ENCODE results near the gene NCOR1.
"Not testable (repeated sequence)": the region's sequence is repeated elsewhere in the genome, so short reads cannot be mapped to it uniquely, and the experiment has no call there.

The NCOR1 gene

DNA sequence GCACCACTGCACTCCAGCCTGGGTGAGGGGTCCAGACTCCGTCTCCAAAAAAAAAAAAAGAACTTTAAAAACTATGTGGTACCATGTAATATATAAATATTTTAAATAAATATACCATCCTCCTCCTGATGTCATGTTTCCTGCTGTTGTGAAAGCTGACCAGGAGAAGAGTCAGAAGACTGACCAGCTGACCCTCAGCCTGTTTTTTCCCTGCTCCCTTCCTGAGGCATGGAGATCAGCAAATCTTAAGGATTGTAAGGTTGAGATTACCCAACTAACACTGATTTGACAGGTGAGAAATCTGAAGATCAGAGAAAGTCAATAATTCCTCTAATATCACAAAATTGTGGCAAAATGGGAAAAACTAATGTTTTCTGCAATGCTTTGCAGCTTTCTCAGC, 18.1 kb downstream of the NCOR1 start:
- TF ChIP-seq ZFX (IDR thresholded peaks at IDR 0.05): no peak
- no peak for TF ChIP-seq CTCF (conservative IDR thresholded peaks at IDR 0.05)
- no peak overlapping the region for H3K27ac ChIP-seq

DNA sequence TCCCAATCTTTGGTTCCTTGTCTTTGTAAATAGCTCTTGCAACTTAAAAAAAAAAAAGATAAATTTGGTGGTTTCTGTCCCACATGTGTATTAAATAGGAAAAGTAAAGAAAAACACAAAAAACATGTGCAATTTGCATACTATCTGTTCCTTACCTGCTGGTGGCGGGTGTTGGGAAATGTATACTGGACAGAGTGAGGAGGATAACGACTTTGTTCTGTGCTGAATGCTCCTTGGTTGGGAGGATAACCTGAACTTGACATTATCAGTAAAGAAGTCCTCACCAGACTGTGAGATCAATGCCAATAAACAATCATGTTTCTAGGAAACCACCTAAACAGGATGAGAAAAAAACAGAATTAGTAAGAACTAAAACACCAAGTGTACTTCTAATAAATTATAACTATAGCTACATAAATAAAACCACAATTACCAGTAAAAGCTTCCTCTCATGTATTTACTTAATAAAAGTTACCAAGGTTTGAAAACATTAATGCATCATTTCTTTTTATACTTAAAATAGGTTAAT, 21.0 kb downstream of the NCOR1 start:
- H3K27ac ChIP-seq: not testable (repeated sequence)

- no peak for TF ChIP-seq CTCF (conservative IDR thresholded peaks at IDR 0.05)
- TF ChIP-seq ZFX (IDR thresholded peaks at IDR 0.05): no peak
- no peak overlapping the region for H3K27ac ChIP-seq
Observed at GRCh38 chr17:16191604-16192003, 23.7 kb downstream of the NCOR1 start.

DNA sequence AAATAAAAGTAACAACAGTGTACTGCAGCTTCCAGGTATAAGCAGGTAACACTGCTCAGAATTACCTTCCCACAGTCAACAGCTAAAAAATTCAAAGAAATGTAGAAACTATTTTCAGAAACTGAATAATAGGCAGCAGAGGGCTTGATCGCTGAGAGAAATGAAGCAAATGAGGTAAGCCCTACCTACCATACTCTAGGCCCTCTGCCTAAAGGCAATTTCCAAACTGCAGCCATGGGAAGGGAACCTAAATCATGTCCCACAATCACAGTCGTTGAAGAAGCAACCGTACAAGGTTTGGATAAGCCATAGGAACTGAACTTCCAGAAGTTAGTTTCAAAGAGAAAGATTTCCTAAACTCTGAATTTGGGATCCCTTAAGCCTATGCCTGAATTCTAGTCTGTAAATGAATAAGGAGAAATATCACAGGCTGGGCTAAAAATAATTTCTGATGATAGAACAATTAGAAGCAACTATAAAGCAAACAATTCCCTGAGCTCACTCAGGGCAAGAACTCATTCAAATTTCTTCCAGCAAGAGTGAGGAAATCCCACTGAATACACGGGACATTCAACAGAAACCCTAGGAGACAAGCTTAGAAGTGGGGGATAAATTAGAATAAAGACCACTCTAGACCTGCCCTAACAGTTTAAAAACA, 24.5 kb downstream of the NCOR1 start:
- no peak overlapping the region for H3K27ac ChIP-seq
- TF ChIP-seq ZFX (IDR thresholded peaks at IDR 0.05): no peak
- no peak for TF ChIP-seq CTCF (conservative IDR thresholded peaks at IDR 0.05)

- TF ChIP-seq ZFX (IDR thresholded peaks at IDR 0.05) (no peak), CTCF (conservative IDR thresholded peaks at IDR 0.05) (no peak)
- H3K27ac ChIP-seq: no peak overlapping the region
Observed at GRCh38 chr17:16189791-16190348, 25.5 kb downstream of the NCOR1 start.

- no peak for TF ChIP-seq CTCF (conservative IDR thresholded peaks at IDR 0.05)
- TF ChIP-seq ZFX (IDR thresholded peaks at IDR 0.05): no peak
- no peak overlapping the region for H3K27ac ChIP-seq
Observed at GRCh38 chr17:16187642-16188041, 27.7 kb downstream of the NCOR1 start.

DNA sequence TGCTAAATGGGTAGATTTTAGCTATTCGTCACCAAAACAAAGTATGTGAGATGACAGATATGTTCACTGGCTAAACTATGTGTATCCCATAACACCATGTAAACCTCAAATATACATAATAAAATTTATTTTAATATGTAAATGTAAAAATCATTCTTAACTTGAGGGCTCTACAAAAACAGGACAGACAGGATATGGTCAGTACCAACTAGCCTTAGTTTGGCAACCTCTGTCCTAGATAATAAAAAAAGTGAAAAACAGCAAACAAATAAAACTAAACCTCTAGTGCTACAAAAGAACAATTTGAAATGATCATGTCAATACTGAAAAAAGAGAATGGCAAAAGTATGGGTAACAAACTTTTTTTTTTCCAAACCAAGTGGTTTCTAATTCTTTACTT, 33.8 kb downstream of the NCOR1 start:
- H3K27ac ChIP-seq: no peak overlapping the region
- no peak for TF ChIP-seq ZFX (IDR thresholded peaks at IDR 0.05)

- no peak for TF ChIP-seq ZFX (IDR thresholded peaks at IDR 0.05)
- no peak for TF ChIP-seq CTCF (conservative IDR thresholded peaks at IDR 0.05)
- no peak overlapping the region for H3K27ac ChIP-seq
Observed at GRCh38 chr17:16178836-16179235, 36.5 kb downstream of the NCOR1 start.

All from C4-2B (cell line).